HG03095 (cell line): ENCODE data around the gene GPR183.

Source experiments
- ATAC-seq: cut with Tn5 transposase; IDR thresholded peaks from one replicate; pipeline ENCODE4 v1.9.1; 2021; ENCODE audit warnings: moderate library complexity; ENCODE audit not compliant: unreplicated experiment

GPR183 gene

GRCh38 chr13:99272481-99272880 is 34.7 kb downstream of the GPR183 start:
- ATAC-seq: no peak

GRCh38 chr13:99271249-99271648 is 36.0 kb downstream of the GPR183 start:
- ATAC-seq: no peak

- ATAC-seq: no peak
These were observed 36.7 kb downstream of the GPR183 start for GRCh38 chr13:99270518-99270917.

- peak; percentile 68 for ATAC-seq
These were observed 37.5 kb downstream of the GPR183 start for GRCh38 chr13:99269627-99270241.

- no peak for ATAC-seq
These were observed 38.4 kb downstream of the GPR183 start for GRCh38 chr13:99268822-99269221.

- no peak for ATAC-seq
These were observed 39.3 kb downstream of the GPR183 start for GRCh38 chr13:99267927-99268326.

- no peak for ATAC-seq
These were observed 40.4 kb downstream of the GPR183 start for GRCh38 chr13:99266827-99267226.

GRCh38 chr13:99265821-99266426 is 41.3 kb downstream of the GPR183 start:
- no peak for ATAC-seq

GRCh38 chr13:99265162-99265800 is 41.9 kb downstream of the GPR183 start:
- ATAC-seq: no peak

GRCh38 chr13:99264051-99264450 is 43.1 kb downstream of the GPR183 start:
- ATAC-seq: no peak

GRCh38 chr13:99263126-99263785 is 43.9 kb downstream of the GPR183 start:
- ATAC-seq: no peak

GRCh38 chr13:99261059-99261458 is 46.1 kb downstream of the GPR183 start:
- no peak for ATAC-seq

- no peak for ATAC-seq
These were observed 47.0 kb downstream of the GPR183 start for GRCh38 chr13:99260216-99260615.

GRCh38 chr13:99258946-99259345 is 48.3 kb downstream of the GPR183 start:
- peak; percentile 63 for ATAC-seq

- ATAC-seq: peak; percentile 86
These were observed 48.9 kb downstream of the GPR183 start, which contains the start of gene GPR18 for GRCh38 chr13:99258210-99258860. Gene GPR18 (minus strand): TSS chr13:99258379. CDS start chr13:99255872, 2,507 bp downstream.

- no peak for ATAC-seq
These were observed 49.9 kb downstream of the GPR183 start for GRCh38 chr13:99257291-99257690.

GRCh38 chr13:99256709-99257108 is 50.5 kb downstream of the GPR183 start:
- no peak for ATAC-seq

GRCh38 chr13:99256283-99256682 is 50.9 kb downstream of the GPR183 start:
- ATAC-seq: no peak

- no peak for ATAC-seq
These were observed 51.9 kb downstream of the GPR183 start for GRCh38 chr13:99255271-99255670.

GRCh38 chr13:99254830-99255229 is 52.4 kb downstream of the GPR183 start:
- ATAC-seq: no peak

GRCh38 chr13:99251921-99252320 is 55.3 kb downstream of the GPR183 start:
- ATAC-seq: no peak
